Measurements from ENCODE around the gene RASAL2.
"Not testable (repeated sequence)": the region's sequence is repeated elsewhere in the genome, so short reads cannot be mapped to it uniquely, and the experiment has no call there.

RASAL2 gene

DNA sequence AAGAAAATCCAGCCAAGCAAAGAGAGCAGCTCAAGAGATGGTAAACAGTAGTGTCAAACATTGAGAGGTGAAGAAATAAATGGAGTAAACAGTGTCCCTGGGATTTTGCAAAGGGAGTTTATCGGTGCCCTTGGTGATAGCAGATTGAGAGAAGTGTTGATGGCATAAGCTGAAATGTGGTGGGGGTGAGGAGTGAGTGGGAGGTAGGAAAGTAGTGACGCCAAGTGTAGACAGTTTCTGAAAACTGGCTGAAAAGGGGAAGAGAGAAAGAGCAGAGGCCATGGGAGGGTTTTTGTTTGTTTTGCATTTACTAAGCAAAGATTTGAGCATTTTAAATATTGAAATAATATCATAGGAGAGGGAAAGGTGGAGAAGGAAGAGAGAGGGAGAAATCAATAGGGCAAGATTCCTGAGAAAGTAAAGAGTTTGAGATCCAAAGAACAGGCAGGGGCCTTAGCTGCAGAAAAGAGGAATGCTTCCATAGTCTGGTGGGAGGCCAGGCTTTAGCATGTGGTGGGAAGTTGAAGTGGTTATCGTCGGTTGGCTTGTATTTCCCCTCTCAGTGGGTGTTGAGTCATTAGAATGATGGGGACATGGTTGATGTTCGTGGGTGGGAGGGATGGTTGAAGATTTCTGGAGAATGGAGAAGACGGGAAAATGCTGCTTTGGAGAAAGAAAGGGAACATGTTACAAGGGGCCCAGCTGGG is 26.8 kb upstream of the RASAL2 start:
- no peak for DNase-seq (ENCODE audit: low read depth in 1 of 2, low spot score in 1 of 2)

- no peak for DNase-seq (ENCODE audit: low read depth in 1 of 2, low spot score in 1 of 2)
Observed at GRCh38 chr1:178071811-178072210, 22.1 kb upstream of the RASAL2 start.

DNA sequence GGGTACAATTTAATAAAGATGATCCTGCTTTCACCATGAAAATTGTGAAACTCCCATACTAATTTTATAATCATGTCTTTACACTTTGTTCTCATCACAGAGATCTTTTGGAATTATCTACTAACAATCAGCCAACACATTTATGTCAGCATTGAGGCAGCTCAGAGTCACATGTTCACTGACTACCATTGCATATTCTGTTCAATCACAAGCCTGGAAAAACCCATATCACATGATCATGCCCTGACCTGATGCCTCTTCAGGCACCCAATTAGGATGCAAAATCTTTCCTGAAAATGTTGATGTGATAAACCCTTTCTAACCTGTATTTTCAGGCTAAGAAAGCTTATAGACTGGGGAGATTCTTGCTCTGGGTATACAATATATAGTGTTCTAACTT is 21.6 kb upstream of the RASAL2 start:
- no peak for DNase-seq (ENCODE audit: low read depth in 1 of 2, low spot score in 1 of 2)

DNA sequence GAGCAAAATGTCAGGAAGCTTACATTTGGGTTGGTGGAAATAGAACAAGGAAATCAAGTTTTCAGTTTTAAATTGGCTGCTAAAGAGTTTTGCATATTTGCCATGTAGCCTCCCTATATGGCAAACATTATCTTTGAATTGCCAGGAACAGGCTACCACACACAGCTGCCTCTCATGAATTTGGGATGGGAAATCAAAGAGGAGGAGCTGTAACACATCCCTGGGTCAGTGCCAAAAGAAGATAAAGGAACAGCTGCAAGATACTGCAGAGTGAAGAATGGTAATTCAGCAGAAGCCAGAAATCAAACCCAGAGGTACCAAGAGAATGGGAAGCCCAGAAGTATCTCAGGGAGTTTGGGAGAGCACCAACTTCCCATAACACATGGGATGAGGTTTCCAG is 18.6 kb upstream of the RASAL2 start:
- DNase-seq (ENCODE audit: low read depth in 1 of 2, low spot score in 1 of 2), result no peak

- no peak for DNase-seq (ENCODE audit: low read depth in 1 of 2, low spot score in 1 of 2)
Observed at GRCh38 chr1:178076607-178077006, 17.3 kb upstream of the RASAL2 start.

- no peak for DNase-seq (ENCODE audit: low read depth in 1 of 2, low spot score in 1 of 2)
Observed at GRCh38 chr1:178077917-178078316, 16.0 kb upstream of the RASAL2 start.

- no peak for DNase-seq (ENCODE audit: low read depth in 1 of 2, low spot score in 1 of 2)
Observed at GRCh38 chr1:178086294-178086693, 7.6 kb upstream of the RASAL2 start.

DNA sequence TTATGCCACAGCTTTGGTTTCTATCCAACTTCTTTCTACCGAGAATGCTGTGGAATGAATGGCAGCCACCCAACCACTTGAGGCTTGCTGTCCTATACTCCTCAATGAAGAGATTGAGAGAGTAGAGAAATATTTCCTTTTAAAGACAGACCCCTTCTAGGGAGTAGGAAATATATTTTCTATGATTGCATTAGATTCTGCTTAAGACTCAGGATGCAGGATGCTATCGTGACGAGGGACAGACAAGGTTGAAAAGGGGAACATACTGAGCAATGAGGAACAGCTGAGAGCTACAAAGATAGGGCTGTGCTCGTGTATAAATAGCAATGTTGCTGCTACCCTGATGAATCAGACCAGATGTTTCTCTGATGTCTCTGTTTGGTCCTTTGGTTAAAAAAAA is 7.1 kb upstream of the RASAL2 start:
- DNase-seq (ENCODE audit: low read depth in 1 of 2, low spot score in 1 of 2), result no peak

DNA sequence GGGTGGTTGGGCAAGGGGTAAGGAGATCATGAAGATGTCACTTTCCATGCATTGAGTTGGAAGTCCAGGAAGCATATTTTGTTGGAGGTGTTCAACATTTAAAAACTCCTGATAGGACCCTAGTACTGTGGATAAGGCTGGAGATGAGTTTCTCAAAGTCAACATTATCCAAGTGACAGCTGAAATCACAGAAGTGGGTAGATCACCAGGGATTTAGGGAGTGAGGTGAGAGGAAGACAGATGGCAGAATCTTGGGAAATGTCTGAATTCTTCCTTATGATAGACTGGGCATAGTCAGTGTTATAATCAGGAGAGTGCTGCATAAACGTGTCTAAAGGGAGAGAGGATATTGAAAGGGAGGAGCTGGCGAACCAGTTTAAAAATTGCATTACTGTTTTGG is 5.3 kb upstream of the RASAL2 start:
- no peak for DNase-seq (ENCODE audit: low read depth in 1 of 2, low spot score in 1 of 2)

DNA sequence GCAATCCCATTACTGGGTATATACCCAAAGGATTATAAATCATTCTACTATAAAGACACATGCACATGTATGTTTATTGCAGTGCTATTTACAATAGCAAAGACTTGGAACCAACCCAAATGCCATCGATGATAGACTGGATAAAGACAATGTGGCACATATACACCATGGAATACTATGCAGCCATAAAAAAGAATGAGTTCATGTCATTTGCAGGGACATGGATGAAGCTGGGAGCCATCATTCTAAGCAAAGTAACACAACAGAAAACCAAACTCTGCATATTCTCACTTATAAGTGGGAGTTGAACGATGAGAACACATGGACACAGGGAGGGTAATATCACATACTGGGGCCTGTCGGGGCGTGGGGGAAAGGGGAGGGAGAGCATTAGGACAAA is 2.5 kb upstream of the RASAL2 start:
- not testable (repeated sequence) for DNase-seq (ENCODE audit: low read depth in 1 of 2, low spot score in 1 of 2)

GRCh38 chr1:178091986-178092745 is 1.7 kb upstream of the RASAL2 start:
- no peak for DNase-seq (ENCODE audit: low read depth in 1 of 2, low spot score in 1 of 2)

DNA sequence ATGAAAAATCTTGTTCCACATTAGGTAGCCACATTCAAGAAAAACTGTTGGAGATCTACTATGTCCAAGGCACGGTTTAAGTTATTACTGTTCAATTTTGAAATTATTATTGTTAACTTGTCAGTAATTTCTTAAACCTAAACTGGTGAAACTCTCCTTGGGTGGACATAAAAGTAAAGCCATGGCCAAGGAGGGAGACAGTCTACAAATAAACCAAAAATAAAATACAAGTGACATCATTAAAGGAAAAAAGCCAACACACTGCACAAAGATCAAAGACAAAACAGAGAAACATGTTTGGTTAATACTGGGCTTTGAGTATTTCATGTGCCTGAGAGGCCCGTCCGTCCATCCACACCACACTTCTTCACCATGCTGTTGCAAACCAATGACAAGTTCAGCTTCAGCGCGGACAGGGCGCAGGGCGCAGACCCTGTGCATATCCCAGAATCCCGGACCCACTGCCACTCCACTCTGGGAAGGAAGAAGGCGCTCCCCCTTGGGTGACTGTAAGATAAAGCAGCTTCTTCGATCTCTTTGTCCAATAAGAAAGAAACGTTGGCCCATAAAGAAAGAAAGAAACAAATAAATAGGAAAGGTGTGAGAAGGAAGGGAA is 918 bp upstream of the RASAL2 start:
- no peak for DNase-seq (ENCODE audit: low read depth in 1 of 2, low spot score in 1 of 2)

GRCh38 chr1:178093494-178093950 is 382 bp upstream of the RASAL2 start:
- DNase-seq (ENCODE audit: low read depth in 1 of 2, low spot score in 1 of 2), result peak in 1 of 2 donors; percentile 17

DNA sequence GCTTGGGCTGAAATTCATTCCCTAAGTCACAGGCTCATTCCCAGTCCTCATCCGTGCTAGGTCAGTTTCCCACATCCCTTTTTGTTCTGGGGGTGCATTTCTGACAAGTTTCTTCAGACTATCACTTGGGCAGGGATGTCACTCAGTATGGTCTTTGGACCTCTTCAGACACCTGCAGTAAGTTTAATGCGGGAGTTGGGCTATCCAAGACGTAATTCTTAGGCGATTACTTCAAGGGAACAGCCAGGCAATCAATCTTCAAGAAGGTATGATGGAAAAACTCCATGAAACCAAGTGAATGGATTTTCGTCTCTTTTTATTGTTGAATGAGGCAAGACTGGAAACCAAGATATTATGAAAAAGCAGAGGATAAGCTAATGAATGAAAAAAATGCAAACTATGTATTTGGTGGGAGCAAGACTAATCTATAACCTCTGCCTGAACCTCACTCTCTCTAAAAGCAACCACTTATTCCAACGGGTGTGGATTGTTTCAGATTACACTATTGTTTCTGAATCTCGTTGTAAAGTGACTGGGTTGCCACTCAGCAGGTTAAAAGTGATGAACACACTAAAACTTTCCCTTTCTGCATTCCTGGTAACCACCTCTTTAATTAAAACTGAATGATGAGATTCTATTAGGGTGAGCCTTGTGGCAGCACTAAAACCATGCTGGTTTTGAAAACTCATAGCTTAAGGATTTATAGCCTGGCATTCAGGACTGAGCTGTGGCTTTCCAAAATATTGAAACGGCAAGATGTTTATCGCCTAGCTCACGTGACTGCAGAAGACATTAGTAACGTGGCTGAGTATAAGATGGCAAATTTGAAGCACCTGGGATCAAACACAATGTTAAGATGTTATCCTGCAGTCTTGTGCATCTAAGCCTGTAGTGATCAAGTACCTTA is 1.1 kb downstream of the RASAL2 start:
- DNase-seq (ENCODE audit: low read depth in 1 of 2, low spot score in 1 of 2), result no peak

GRCh38 chr1:178096421-178096820 is 2.5 kb downstream of the RASAL2 start:
- DNase-seq (ENCODE audit: low read depth in 1 of 2, low spot score in 1 of 2), result no peak

DNA sequence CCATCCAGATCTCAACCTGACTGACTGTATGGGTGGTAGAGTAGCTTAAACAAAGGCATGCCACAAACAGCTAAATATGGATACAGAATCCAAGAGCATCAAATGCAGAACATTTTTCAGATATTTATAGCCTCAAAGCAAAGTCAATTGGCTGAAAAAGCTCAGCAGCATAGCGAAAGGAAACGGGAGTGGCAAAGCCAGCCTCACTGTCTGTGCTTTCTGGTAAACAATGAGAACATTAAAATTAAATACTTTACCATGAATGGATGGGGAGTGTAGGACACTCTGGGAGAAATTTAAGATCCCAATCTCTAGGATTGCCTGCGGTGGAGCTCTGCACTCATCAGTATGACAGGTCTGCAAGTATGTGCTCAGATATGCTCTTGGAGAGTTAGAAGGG is 4.4 kb downstream of the RASAL2 start:
- no peak for DNase-seq (ENCODE audit: low read depth in 1 of 2, low spot score in 1 of 2)

DNA sequence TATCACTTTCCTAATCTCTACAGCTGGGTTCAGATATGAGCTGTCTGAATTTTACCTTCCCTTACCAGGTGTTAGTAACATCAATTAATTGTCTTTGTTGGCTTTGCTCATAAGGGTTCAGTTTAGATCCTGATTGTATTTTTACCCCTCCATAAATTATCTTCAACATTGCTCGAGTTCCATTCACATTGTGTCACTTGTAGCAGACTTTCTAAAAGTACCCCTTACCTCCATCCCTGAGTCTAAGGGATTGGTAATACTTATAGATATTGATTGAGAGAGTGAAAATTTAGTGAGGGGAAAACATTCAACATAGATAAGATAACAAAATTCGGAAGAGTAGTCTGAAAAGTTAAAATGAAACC is 7.3 kb downstream of the RASAL2 start:
- DNase-seq (ENCODE audit: low read depth in 1 of 2, low spot score in 1 of 2), result no peak

- no peak for DNase-seq (ENCODE audit: low read depth in 1 of 2, low spot score in 1 of 2)
Observed at GRCh38 chr1:178101654-178102053, 7.8 kb downstream of the RASAL2 start.

DNA sequence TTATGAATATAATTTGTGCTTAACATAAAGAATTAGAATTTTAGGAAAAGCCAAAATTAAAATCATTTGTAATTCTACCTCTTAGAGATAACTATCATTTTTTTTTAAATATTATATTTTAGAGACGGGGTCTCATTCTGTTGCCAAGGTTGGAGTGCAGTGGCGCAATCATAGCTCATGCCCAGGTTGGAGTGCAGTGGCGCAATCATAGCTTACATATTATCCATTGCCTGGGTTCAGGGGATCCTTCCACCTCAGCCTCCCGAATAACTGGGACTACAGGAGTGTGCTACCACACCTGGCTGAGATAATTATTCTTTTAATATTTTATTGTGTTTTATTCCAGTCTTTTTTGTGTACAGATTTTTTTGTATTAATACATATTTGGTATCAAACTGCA is 8.3 kb downstream of the RASAL2 start:
- DNase-seq (ENCODE audit: low read depth in 1 of 2, low spot score in 1 of 2), result no peak

DNA sequence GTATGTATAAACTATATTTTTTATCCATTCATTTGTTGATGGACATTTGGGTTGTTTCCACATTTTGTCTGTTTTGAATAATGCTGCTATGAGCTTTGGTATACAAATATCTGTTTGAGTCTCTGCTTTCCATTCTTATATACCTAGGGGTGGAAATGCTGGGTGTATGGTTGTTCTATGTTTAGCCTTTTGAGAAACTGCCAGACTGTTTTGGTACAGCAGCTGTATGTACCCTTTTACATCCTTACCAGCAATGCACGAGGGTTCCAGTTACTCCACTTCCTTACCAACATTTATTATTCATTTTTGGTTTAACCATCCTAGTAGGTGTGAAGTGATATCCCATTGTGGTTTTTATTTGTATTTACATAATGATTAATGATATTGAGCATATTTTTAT is 13.9 kb downstream of the RASAL2 start:
- no peak for DNase-seq (ENCODE audit: low read depth in 1 of 2, low spot score in 1 of 2)
